PC-3 (cell line): ENCODE measurements around the gene LMBR1. TPM values are rescaled to one million over a fixed set of nuclear protein-coding genes. Genes with fewer than 3 reads are reported as not detected.

Source experiments
- ATAC-seq: fragments of 200-7000 bp; cut with Tn5 transposase; 2 replicates; pipeline ENCODE4 v1.9.1; 2020; ENCODE audit warnings: mild to moderate bottlenecking, moderate library complexity
- BruUV-seq: library from RNA; stranded (reverse); fragments of 400-500 nt; replicated peaks from 2 replicates; lab custom pipeline; 2021; lab: Mats Ljungman, UMichigan
- CTCF ChIA-PET: fragments of 300-600 bp; sonication (Branson Sonifier 250); formaldehyde crosslinking; loops from one replicate; lab custom pipeline; 2022; ENCODE audit warnings: antibody characterized with exemption; lab: Charles Lee
- POLR2A ChIA-PET: fragments of 300-600 bp; sonication (Branson Sonifier 250); formaldehyde crosslinking; loops from one replicate; lab custom pipeline; 2022; ENCODE audit warnings: antibody characterized with exemption; ENCODE audit not compliant: unreplicated experiment; lab: Charles Lee
- DNase-seq: peaks from one replicate; pipeline ENCODE4 v3.0.0-alpha.2; 2015
- H2AFZ ChIP-seq: fragments of 300-600 bp; sonication (generic); 2 replicates; pipeline ENCODE4 v1.6.0; 2016; ENCODE audit warnings: antibody characterized with exemption, low read length
- H3F3A ChIP-seq: fragments of 300-600 bp; sonication (generic); one replicate; pipeline ENCODE4 v1.6.0; 2017; ENCODE audit warnings: antibody characterized with exemption, low read length, control low read depth, mild to moderate bottlenecking; ENCODE audit not compliant: unreplicated experiment
- H3K27ac ChIP-seq: fragments of 300-600 bp; sonication (generic); 2 replicates; pipeline ENCODE4 v1.5.1; 2016; ENCODE audit warnings: mild to moderate bottlenecking, low read length
- H3K27me3 ChIP-seq: fragments of 300-600 bp; sonication (generic); 2 replicates; pipeline ENCODE4 v1.6.1; 2016; ENCODE audit warnings: low read length, mixed read lengths
- H3K36me3 ChIP-seq: fragments of 300-600 bp; sonication (generic); 2 replicates; pipeline ENCODE4 v1.6.1; 2016; ENCODE audit warnings: low read depth, mixed run types, low read length, mixed read lengths
- H3K4me1 ChIP-seq: fragments of 300-600 bp; sonication (generic); 2 replicates; pipeline ENCODE4 v1.5.1; 2016; ENCODE audit warnings: low read length; ENCODE audit not compliant: insufficient read depth
- H3K4me2 ChIP-seq: fragments of 300-600 bp; sonication (generic); 2 replicates; pipeline ENCODE4 v1.6.0; 2016; ENCODE audit warnings: low read length
- H3K4me3 ChIP-seq: fragments of 300-600 bp; sonication (generic); 2 replicates; pipeline ENCODE4 v1.5.1; 2016; ENCODE audit warnings: mild to moderate bottlenecking, low read length, mixed read lengths
- H3K79me2 ChIP-seq: fragments of 300-600 bp; sonication (generic); 2 replicates; pipeline ENCODE4 v1.6.1; 2017; ENCODE audit warnings: low read length, mixed read lengths
- H3K9ac ChIP-seq: fragments of 300-600 bp; sonication (generic); 2 replicates; pipeline ENCODE4 v1.6.0; 2016; ENCODE audit warnings: mild to moderate bottlenecking, low read length
- H3K9me2 ChIP-seq: fragments of 300-600 bp; sonication (generic); replicated peaks from 2 replicates; pipeline ENCODE4 v1.6.1; 2016; ENCODE audit warnings: mixed run types, low read length, mixed read lengths
- H3K9me3 ChIP-seq: fragments of 300-600 bp; sonication (generic); 2 replicates; pipeline ENCODE4 v1.6.1; 2016; ENCODE audit warnings: low read length, mixed read lengths
- H4K20me1 ChIP-seq: fragments of 300-600 bp; sonication (generic); 2 replicates; pipeline ENCODE4 v1.6.1; 2016; ENCODE audit warnings: low read length, mixed read lengths
- EZH2 ChIP-seq: fragments of 300-600 bp; sonication (generic); IDR thresholded peaks from one replicate; pipeline ENCODE4 v1.6.1; 2017; ENCODE audit warnings: antibody characterized with exemption, mild to moderate bottlenecking, low read length; ENCODE audit not compliant: unreplicated experiment
- EZH2phosphoT487 ChIP-seq: fragments of 300-600 bp; sonication (generic); IDR thresholded peaks from 2 replicates; pipeline ENCODE4 v1.6.1; 2018; ENCODE audit warnings: mild to moderate bottlenecking, antibody characterized with exemption, low read length, borderline replicate concordance
- intact Hi-C: fragments of 100-400 bp; cut with micrococcal nuclease; formaldehyde crosslinking; loops from 2 replicates; pipeline ENCODE4 v1.9.0; 2023
- total RNA-seq: library from RNA; depleted of rRNA; stranded (reverse); fragments of >200 nt; gene quantifications from 2 replicates; pipeline ENCODE4 v1.2.3, GENCODE V29; 2014
- TF ChIP-seq, protein P1 (sequence below): fragments of 300-600 bp; sonication (generic); conservative IDR thresholded peaks from 2 replicates; pipeline ENCODE4 v1.5.1; 2017; ENCODE audit warnings: antibody characterized with exemption, low read depth, mild to moderate bottlenecking, low read length

Gene LMBR1
- total RNA-seq, 1 experiment from 2014 or later, result 61.7 TPM

DNA sequence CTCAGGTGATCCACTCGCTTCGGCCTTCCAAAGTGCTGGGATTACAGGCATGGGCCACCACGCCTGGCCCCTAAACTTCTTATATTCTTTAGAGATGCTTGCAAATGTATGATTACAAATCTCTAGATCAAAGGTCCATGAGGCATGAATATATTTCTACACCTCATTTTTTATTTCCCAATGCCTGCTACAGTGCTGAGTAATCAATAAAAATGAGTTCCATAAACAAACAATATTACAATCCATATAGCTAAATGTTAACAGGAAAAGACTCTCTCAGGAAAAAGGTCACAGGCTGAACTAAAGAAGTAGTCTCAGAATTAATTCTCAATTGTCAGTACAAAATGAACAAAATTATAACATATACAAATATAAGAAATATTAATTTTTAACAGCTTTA, 90.8 kb downstream of the LMBR1 start:
- intact Hi-C loops, result no loop called here
- H3K9ac ChIP-seq, result no peak overlapping the region
- no peaks in the 10 kb centered on the region for H3K9me3 ChIP-seq
- CTCF ChIA-PET, result no interaction called here
- no peak overlapping the region for H3K27ac ChIP-seq
- H3K4me3 ChIP-seq, result no peak overlapping the region
- H3F3A ChIP-seq, result no peaks in the 10 kb centered on the region
- no peaks in the 10 kb centered on the region for H3K79me2 ChIP-seq
- no peaks in the 10 kb centered on the region for H3K27me3 ChIP-seq
- no peak overlapping the region for H2AFZ ChIP-seq
- POLR2A ChIA-PET, result no interaction called here
- no peaks in the 10 kb centered on the region for H3K9me2 ChIP-seq
- ATAC-seq (no peak), DNase-seq (no peak)
- BruUV-seq, result no TSS peak
- H4K20me1 ChIP-seq, result no peaks in the 10 kb centered on the region
- H3K36me3 ChIP-seq, result no peaks in the 10 kb centered on the region
- no peak overlapping the region for H3K4me2 ChIP-seq
- TF ChIP-seq EZH2phosphoT487 (no peak), EZH2 (no peak)
- TF ChIP-seq, protein P1, sequence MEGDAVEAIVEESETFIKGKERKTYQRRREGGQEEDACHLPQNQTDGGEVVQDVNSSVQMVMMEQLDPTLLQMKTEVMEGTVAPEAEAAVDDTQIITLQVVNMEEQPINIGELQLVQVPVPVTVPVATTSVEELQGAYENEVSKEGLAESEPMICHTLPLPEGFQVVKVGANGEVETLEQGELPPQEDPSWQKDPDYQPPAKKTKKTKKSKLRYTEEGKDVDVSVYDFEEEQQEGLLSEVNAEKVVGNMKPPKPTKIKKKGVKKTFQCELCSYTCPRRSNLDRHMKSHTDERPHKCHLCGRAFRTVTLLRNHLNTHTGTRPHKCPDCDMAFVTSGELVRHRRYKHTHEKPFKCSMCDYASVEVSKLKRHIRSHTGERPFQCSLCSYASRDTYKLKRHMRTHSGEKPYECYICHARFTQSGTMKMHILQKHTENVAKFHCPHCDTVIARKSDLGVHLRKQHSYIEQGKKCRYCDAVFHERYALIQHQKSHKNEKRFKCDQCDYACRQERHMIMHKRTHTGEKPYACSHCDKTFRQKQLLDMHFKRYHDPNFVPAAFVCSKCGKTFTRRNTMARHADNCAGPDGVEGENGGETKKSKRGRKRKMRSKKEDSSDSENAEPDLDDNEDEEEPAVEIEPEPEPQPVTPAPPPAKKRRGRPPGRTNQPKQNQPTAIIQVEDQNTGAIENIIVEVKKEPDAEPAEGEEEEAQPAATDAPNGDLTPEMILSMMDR, result no peak
- H3K4me1 ChIP-seq, result no peaks in the 10 kb centered on the region

GRCh38 chr7:156795415-156795814, 97.6 kb downstream of the LMBR1 start:
- Histone ChIP-seq H3K27me3 (no peaks in the 10 kb centered on the region), H3K9me3 (no peaks in the 10 kb centered on the region), H3K9me2 (no peaks in the 10 kb centered on the region), H3K27ac (no peak overlapping the region), H3K36me3 (no peaks in the 10 kb centered on the region; the same call in 1 of the 2 replicates), H3K4me3 (no peak overlapping the region), H3K4me1 (no peaks in the 10 kb centered on the region), H3K79me2 (no peaks in the 10 kb centered on the region), H2AFZ (no peak overlapping the region), H3K4me2 (no peak overlapping the region), H4K20me1 (no peaks in the 10 kb centered on the region), H3K9ac (no peak overlapping the region), H3F3A (no peaks in the 10 kb centered on the region)
- DNase-seq (no peak), ATAC-seq (no peak)
- no peak for TF ChIP-seq EZH2phosphoT487
- TF ChIP-seq EZH2, result no peak
- TF ChIP-seq, protein P1, result no peak
- CTCF ChIA-PET, result no interaction called here
- intact Hi-C loops, result no loop called here
- BruUV-seq, result no TSS peak
- POLR2A ChIA-PET, result no interaction called here

DNA sequence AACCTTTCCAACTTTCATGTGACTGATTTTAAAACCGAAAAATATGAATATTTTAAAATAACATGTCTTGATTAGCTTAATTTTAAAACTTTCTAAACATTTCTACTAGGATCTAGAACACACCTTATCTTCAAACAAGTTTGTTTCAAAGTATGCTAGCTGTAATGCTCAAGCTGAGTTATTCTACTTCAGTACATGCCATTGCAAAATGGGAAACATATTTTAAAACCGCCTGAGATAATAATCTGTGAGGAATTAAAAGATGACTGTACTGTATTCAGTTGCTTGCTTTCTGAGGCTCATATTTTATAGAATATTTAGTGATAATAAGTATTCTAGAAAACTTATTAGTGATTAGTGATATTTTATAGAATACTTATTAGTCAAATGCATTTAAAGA, 99.6 kb downstream of the LMBR1 start:
- H3K4me1 ChIP-seq, result no peaks in the 10 kb centered on the region
- no peaks in the 10 kb centered on the region for H3F3A ChIP-seq
- no peaks in the 10 kb centered on the region; the same call in 1 of the 2 replicates for H3K36me3 ChIP-seq
- no peaks in the 10 kb centered on the region for H3K79me2 ChIP-seq
- BruUV-seq, result no TSS peak
- TF ChIP-seq, protein P1, result no peak
- TF ChIP-seq EZH2phosphoT487 (no peak), EZH2 (no peak)
- H3K9me3 ChIP-seq, result no peaks in the 10 kb centered on the region
- no peaks in the 10 kb centered on the region for H3K27me3 ChIP-seq
- POLR2A ChIA-PET, result no interaction called here
- ATAC-seq (no peak), DNase-seq (no peak)
- intact Hi-C loops, result no loop called here
- H4K20me1 ChIP-seq, result no peaks in the 10 kb centered on the region
- H3K9me2 ChIP-seq, result no peaks in the 10 kb centered on the region
- H3K4me3 ChIP-seq, result no peak overlapping the region
- no peak overlapping the region for H2AFZ ChIP-seq
- H3K27ac ChIP-seq, result no peak overlapping the region
- H3K9ac ChIP-seq, result no peak overlapping the region
- H3K4me2 ChIP-seq, result no peak overlapping the region
- CTCF ChIA-PET, result no interaction called here
